Measurements from ENCODE around the gene TCF12. TPM values are rescaled to one million over a fixed set of nuclear protein-coding genes. Genes with fewer than 3 reads are reported as not detected.
A peak's percentile ranks its signal among the peaks of the same experiment; 100 is the strongest.

TCF12 gene
- total and polyA plus RNA-seq, 7 experiments from 2014 or later: 51.3 to 99.4 (median 79.9) TPM

GRCh38 chr15:57316451-57316850 is 398.0 kb downstream of the TCF12 start:
- DNase-seq (no peak), ATAC-seq (no peak)
- H3K4me3 ChIP-seq (ENCODE audit: low read length): no peak overlapping the region
- H3K36me3 ChIP-seq (ENCODE audit: control insufficient read depth in 2 of 3, insufficient read depth in 3 of 3, low read length in 3 of 3): no peaks in the 10 kb centered on the region
- H3K27ac ChIP-seq (ENCODE audit: low read depth, low read length): no peak overlapping the region
- Mint-ChIP-seq H3K36me3 (no peaks in the 10 kb centered on the region), H3K27me3 (peaks cover 0 to 11% (median 0%) of the 10 kb centered on the region in 5 donors), H3K4me1 (peaks cover 0 to 4% (median 0%) of the 10 kb centered on the region in 7 donors), H3K9me3 (no peaks in the 10 kb centered on the region), H3K27ac (no peak overlapping the region), H3K4me3 (no peak overlapping the region)
- POLR2A ChIA-PET: no interaction called here
- no peaks in the 10 kb centered on the region for H3K27me3 ChIP-seq (ENCODE audit: control insufficient read depth in 2 of 2, insufficient read depth in 2 of 2, low read length in 2 of 2)
- CTCF ChIA-PET: no interaction called here
- intact Hi-C loops (cut with micrococcal nuclease): no loop called here
- H3K4me1 ChIP-seq (ENCODE audit: control insufficient read depth in 2 of 2, insufficient read depth in 2 of 2, low read length in 2 of 2): no peaks in the 10 kb centered on the region
- no peaks in the 10 kb centered on the region for H3K9me3 ChIP-seq (ENCODE audit: control insufficient read depth in 2 of 3, low read length in 3 of 3)

GRCh38 chr15:57319226-57319918 is 400.9 kb downstream of the TCF12 start:
- no peak overlapping the region for H3K4me3 ChIP-seq (ENCODE audit: low read length)
- Mint-ChIP-seq H3K4me1 (peaks cover 0 to 6% (median 3%) of the 10 kb centered on the region in 7 donors), H3K27ac (no peak overlapping the region), H3K4me3 (no peak overlapping the region), H3K9me3 (no peaks in the 10 kb centered on the region), H3K36me3 (no peaks in the 10 kb centered on the region), H3K27me3 (peaks cover 0 to under 1% (median 0%) of the 10 kb centered on the region in 5 donors)
- ATAC-seq: no peak
- no peaks in the 10 kb centered on the region for H3K9me3 ChIP-seq (ENCODE audit: control insufficient read depth in 2 of 3, low read length in 3 of 3)
- intact Hi-C loops (cut with micrococcal nuclease): no loop called here
- H3K4me1 ChIP-seq (ENCODE audit: control insufficient read depth in 2 of 2, insufficient read depth in 2 of 2, low read length in 2 of 2): no peaks in the 10 kb centered on the region
- CTCF ChIA-PET: no interaction called here
- POLR2A ChIA-PET: no interaction called here
- no peaks in the 10 kb centered on the region for H3K27me3 ChIP-seq (ENCODE audit: control insufficient read depth in 2 of 2, insufficient read depth in 2 of 2, low read length in 2 of 2)
- H3K27ac ChIP-seq (ENCODE audit: low read depth, low read length): no peak overlapping the region
- no peak for DNase-seq
- H3K36me3 ChIP-seq (ENCODE audit: control insufficient read depth in 2 of 3, insufficient read depth in 3 of 3, low read length in 3 of 3): no peaks in the 10 kb centered on the region

- no peaks in the 10 kb centered on the region for H3K36me3 ChIP-seq (ENCODE audit: control insufficient read depth in 2 of 3, insufficient read depth in 3 of 3, low read length in 3 of 3)
- DNase-seq (no peak), ATAC-seq (no peak)
- no peaks in the 10 kb centered on the region for H3K9me3 ChIP-seq (ENCODE audit: control insufficient read depth in 2 of 3, low read length in 3 of 3)
- Mint-ChIP-seq H3K27me3 (no peaks in the 10 kb centered on the region), H3K4me1 (peaks cover 0 to 9% (median 5%) of the 10 kb centered on the region in 7 donors), H3K27ac (no peak overlapping the region), H3K9me3 (no peaks in the 10 kb centered on the region), H3K4me3 (no peak overlapping the region), H3K36me3 (no peaks in the 10 kb centered on the region)
- no peaks in the 10 kb centered on the region for H3K4me1 ChIP-seq (ENCODE audit: control insufficient read depth in 2 of 2, insufficient read depth in 2 of 2, low read length in 2 of 2)
- CTCF ChIA-PET: no interaction called here
- no peaks in the 10 kb centered on the region for H3K27me3 ChIP-seq (ENCODE audit: control insufficient read depth in 2 of 2, insufficient read depth in 2 of 2, low read length in 2 of 2)
- POLR2A ChIA-PET: no interaction called here
- H3K4me3 ChIP-seq (ENCODE audit: low read length): no peak overlapping the region
- no peak overlapping the region for H3K27ac ChIP-seq (ENCODE audit: low read depth, low read length)
- intact Hi-C loops (cut with micrococcal nuclease): no loop called here
These were observed 401.6 kb downstream of the TCF12 start for GRCh38 chr15:57319919-57320560.

- Mint-ChIP-seq H3K4me3 (no peak overlapping the region), H3K27me3 (no peaks in the 10 kb centered on the region), H3K9me3 (no peaks in the 10 kb centered on the region), H3K27ac (peak overlapping the region in 1 of 9 donors; percentile 72), H3K4me1 (peaks cover 0 to 12% (median 5%) of the 10 kb centered on the region in 7 donors), H3K36me3 (no peaks in the 10 kb centered on the region)
- ATAC-seq (no peak), DNase-seq (no peak)
- no peaks in the 10 kb centered on the region for H3K27me3 ChIP-seq (ENCODE audit: control insufficient read depth in 2 of 2, insufficient read depth in 2 of 2, low read length in 2 of 2)
- no peaks in the 10 kb centered on the region for H3K36me3 ChIP-seq (ENCODE audit: control insufficient read depth in 2 of 3, insufficient read depth in 3 of 3, low read length in 3 of 3)
- H3K9me3 ChIP-seq (ENCODE audit: control insufficient read depth in 2 of 3, low read length in 3 of 3): no peaks in the 10 kb centered on the region
- ChIA-PET CTCF (no interaction called here), POLR2A (no interaction called here)
- intact Hi-C loops (cut with micrococcal nuclease): no loop called here
- H3K4me3 ChIP-seq (ENCODE audit: low read length): no peak overlapping the region
- H3K27ac ChIP-seq (ENCODE audit: low read depth, low read length): no peak overlapping the region
- H3K4me1 ChIP-seq (ENCODE audit: control insufficient read depth in 2 of 2, insufficient read depth in 2 of 2, low read length in 2 of 2): no peaks in the 10 kb centered on the region
These were observed 402.3 kb downstream of the TCF12 start for GRCh38 chr15:57320631-57321220.

- no peak overlapping the region for H3K4me3 ChIP-seq (ENCODE audit: low read length)
- H3K36me3 ChIP-seq (ENCODE audit: control insufficient read depth in 2 of 3, insufficient read depth in 3 of 3, low read length in 3 of 3): no peaks in the 10 kb centered on the region
- Mint-ChIP-seq H3K36me3 (no peaks in the 10 kb centered on the region), H3K4me3 (no peak overlapping the region), H3K27me3 (no peaks in the 10 kb centered on the region), H3K9me3 (no peaks in the 10 kb centered on the region), H3K27ac (no peak overlapping the region), H3K4me1 (peaks cover 0 to 12% (median 5%) of the 10 kb centered on the region in 7 donors)
- no peaks in the 10 kb centered on the region for H3K4me1 ChIP-seq (ENCODE audit: control insufficient read depth in 2 of 2, insufficient read depth in 2 of 2, low read length in 2 of 2)
- ChIA-PET CTCF (no interaction called here), POLR2A (no interaction called here)
- no peak overlapping the region for H3K27ac ChIP-seq (ENCODE audit: low read depth, low read length)
- intact Hi-C loops (cut with micrococcal nuclease): no loop called here
- DNase-seq (no peak), ATAC-seq (no peak)
- no peaks in the 10 kb centered on the region for H3K27me3 ChIP-seq (ENCODE audit: control insufficient read depth in 2 of 2, insufficient read depth in 2 of 2, low read length in 2 of 2)
- no peaks in the 10 kb centered on the region for H3K9me3 ChIP-seq (ENCODE audit: control insufficient read depth in 2 of 3, low read length in 3 of 3)
These were observed 403.0 kb downstream of the TCF12 start for GRCh38 chr15:57321485-57321884.

GRCh38 chr15:57321973-57322601 is 403.6 kb downstream of the TCF12 start:
- Mint-ChIP-seq H3K27me3 (no peaks in the 10 kb centered on the region), H3K9me3 (no peaks in the 10 kb centered on the region), H3K27ac (no peak overlapping the region), H3K4me3 (no peak overlapping the region), H3K36me3 (no peaks in the 10 kb centered on the region), H3K4me1 (peaks cover 0 to 12% (median 5%) of the 10 kb centered on the region in 7 donors)
- DNase-seq (no peak), ATAC-seq (no peak)
- POLR2A ChIA-PET: no interaction called here
- no peaks in the 10 kb centered on the region for H3K9me3 ChIP-seq (ENCODE audit: control insufficient read depth in 2 of 3, low read length in 3 of 3)
- intact Hi-C loops (cut with micrococcal nuclease): no loop called here
- H3K27me3 ChIP-seq (ENCODE audit: control insufficient read depth in 2 of 2, insufficient read depth in 2 of 2, low read length in 2 of 2): no peaks in the 10 kb centered on the region
- H3K36me3 ChIP-seq (ENCODE audit: control insufficient read depth in 2 of 3, insufficient read depth in 3 of 3, low read length in 3 of 3): no peaks in the 10 kb centered on the region
- H3K4me1 ChIP-seq (ENCODE audit: control insufficient read depth in 2 of 2, insufficient read depth in 2 of 2, low read length in 2 of 2): no peaks in the 10 kb centered on the region
- H3K27ac ChIP-seq (ENCODE audit: low read depth, low read length): no peak overlapping the region
- H3K4me3 ChIP-seq (ENCODE audit: low read length): no peak overlapping the region
- CTCF ChIA-PET: interaction anchor here (0.6 kb wide), 1 partner anchor 108 kb away, joined by 3 read pairs; no protein-coding TSS in a partner anchor
